GM12872 (cell line): ENCODE measurements around the gene NR1I3.

Source experiments
- CTCF ChIP-seq: IDR thresholded peaks from 3 replicates; pipeline ENCODE4 v1.5.1; 2011; ENCODE audit warnings: low read depth, mild to moderate bottlenecking, low read length, moderate library complexity; ENCODE audit not compliant: insufficient read depth

The NR1I3 gene

GRCh38 chr1:161219078-161219892 is 18.7 kb downstream of the NR1I3 start:
- no peak for TF ChIP-seq CTCF

GRCh38 chr1:161218301-161219077 is 19.5 kb downstream of the NR1I3 start:
- TF ChIP-seq CTCF, result no peak

DNA sequence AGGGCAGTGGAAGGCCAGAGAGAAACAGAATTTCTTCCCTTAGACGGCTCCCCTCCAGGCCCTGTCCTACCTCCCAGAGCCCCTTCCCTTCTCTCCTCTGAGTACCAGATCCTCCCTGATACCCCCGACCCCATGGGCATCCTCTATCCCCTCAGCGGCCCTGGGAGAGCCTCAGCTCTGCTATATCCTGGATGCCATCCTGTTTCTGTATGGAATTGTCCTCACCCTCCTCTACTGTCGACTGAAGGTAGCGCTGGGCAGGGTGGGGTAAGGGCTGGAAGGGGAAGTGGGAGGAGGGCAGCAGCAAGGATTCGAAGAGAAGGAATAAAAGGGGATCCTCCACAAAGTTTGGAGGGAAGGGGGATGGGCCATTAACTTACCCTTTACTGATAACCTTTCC is 20.2 kb downstream of the NR1I3 start:
- TF ChIP-seq CTCF, result no peak

DNA sequence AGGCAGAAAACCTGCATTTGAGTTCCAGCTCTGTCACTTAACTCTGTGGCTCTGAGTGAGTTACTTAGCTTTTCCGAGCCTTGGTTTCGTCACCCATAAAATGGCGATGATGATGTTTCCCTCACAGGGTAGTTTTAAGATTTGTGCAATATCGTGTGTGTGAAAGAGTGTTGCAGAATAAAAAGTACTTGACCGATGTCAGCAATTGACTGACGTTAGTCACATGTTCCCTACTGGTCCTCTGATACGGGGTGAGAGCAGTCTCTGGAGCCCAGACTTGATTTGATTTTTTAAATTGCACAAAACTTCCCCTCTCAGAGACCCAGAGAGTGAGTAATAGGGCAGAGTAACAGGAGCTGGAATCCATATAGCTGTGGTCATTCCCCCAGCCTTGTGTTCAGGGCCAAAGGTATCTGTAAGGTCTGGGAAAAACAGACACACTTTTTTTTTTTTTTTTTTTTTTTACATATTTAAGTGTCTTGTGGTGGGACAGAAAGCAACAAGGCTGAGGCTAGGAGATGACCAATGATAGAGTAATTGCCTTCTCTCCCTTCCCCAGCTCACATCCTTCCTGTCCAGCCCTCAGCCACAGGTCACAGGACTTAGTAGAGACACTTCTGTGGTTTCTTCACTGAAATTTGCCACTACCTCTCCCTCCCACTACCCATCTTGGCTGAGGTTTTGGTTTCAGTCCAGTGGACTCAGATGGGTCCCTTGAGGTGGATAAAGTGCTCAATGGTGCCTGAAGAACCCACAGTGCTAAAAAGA is 20.9 kb downstream of the NR1I3 start:
- TF ChIP-seq CTCF, result no peak

GRCh38 chr1:161215076-161215475 is 22.9 kb downstream of the NR1I3 start, which contains the start of gene FCER1G:
Gene FCER1G (plus strand): TSS chr1:161215295. CDS start chr1:161215322, 27 bp downstream.
- no peak for TF ChIP-seq CTCF

GRCh38 chr1:161214369-161214768 is 23.6 kb downstream of the NR1I3 start:
- TF ChIP-seq CTCF, result no peak
